PC-9 (cell line): ENCODE data around the gene ACBD5.

ENCODE experiments used
- CTCF ChIP-seq: fragments of 200-600 bp; sonication (generic); conservative IDR thresholded peaks from 2 replicates; pipeline ENCODE4 v1.6.1; 2017; ENCODE audit warnings: mixed run types, antibody characterized with exemption, mild to moderate bottlenecking, moderate library complexity
- EZH2 ChIP-seq: fragments of 200-600 bp; sonication (generic); IDR thresholded peaks from 2 replicates; pipeline ENCODE4 v1.8.0; 2017; ENCODE audit warnings: antibody characterized with exemption, low read depth

GRCh38 chr10:27258838-27259812 lies 18.5 kb upstream of the ACBD5 start:
- no peak for TF ChIP-seq EZH2
- no peak for TF ChIP-seq CTCF
